Thyroid gland (tissue), 4 donors: Measurements from ENCODE around the gene MAD1L1. TPM values are rescaled to one million over a fixed set of nuclear protein-coding genes. Genes with fewer than 3 reads are reported as not detected.

Experiments
- DNase-seq, 2 donors: peaks; one replicate each; pipeline ENCODE4 v3.0.0-alpha.2; 2019
- H3K27ac ChIP-seq, 3 donors: fragments of 200-600 bp; sonication (generic); 1 replicate in 2 of 3; 2 replicates in 1 of 3; pipeline ENCODE4 v1.5.1; 2016 to 2019; ENCODE audit warnings: mild to moderate bottlenecking in 1 of 3, moderate library complexity in 1 of 3
- H3K27me3 ChIP-seq: fragments of 200-600 bp; sonication (generic); one replicate; pipeline ENCODE4 v1.5.1; 2019
- H3K36me3 ChIP-seq, 2 donors: fragments of 200-600 bp; sonication (generic); one replicate each; pipeline ENCODE4 v1.5.1; 2016 to 2019
- H3K4me1 ChIP-seq, 2 donors: fragments of 200-600 bp; sonication (generic); one replicate each; pipeline ENCODE4 v1.5.1; 2017 to 2019
- H3K4me3 ChIP-seq, 3 donors: fragments of 200-600 bp; sonication (generic); replicated peaks in 1 of 3; 1 replicate in 2 of 3; 2 replicates in 1 of 3; pipeline ENCODE4 v1.5.1; 2016; ENCODE audit warnings: mild to moderate bottlenecking in 1 of 3
- H3K9me3 ChIP-seq: fragments of 200-600 bp; sonication (generic); one replicate; pipeline ENCODE4 v1.5.1; 2017
- POLR2A ChIP-seq, 2 donors: fragments of 450-650 bp; IDR thresholded peaks; one replicate each; pipeline ENCODE4 v1.6.1; 2017; ENCODE audit warnings: antibody characterized with exemption in 2 of 2, mild to moderate bottlenecking in 2 of 2, moderate library complexity in 1 of 2
- WGBS, 2 donors: methylation state at CpG; one replicate each; pipeline ENCODE4 v1.1.5; 2017; 5-methylcytosine and 5-hydroxymethylcytosine counted together
- intact Hi-C: fragments of 100-400 bp; cut with DNase I; formaldehyde crosslinking; loops from one replicate; pipeline ENCODE4 v1.15.1; 2023
- total RNA-seq, 4 donors: library from RNA; depleted of rRNA; stranded (reverse); fragments of >200 nt; gene quantifications; one replicate each; pipeline ENCODE4 v1.2.3, GENCODE V29; 2016
- TF ChIP-seq, protein P1 (sequence below), 6 experiments: fragments of 200-600 bp in 3 of 6; fragments of 450-650 bp in 3 of 6; sonication (generic) in 3 of 6; IDR thresholded peaks; one replicate each; pipeline ENCODE4 v1.5.1; 2016 to 2019; ENCODE audit warnings: antibody characterized with exemption in 6 of 6, mild to moderate bottlenecking in 2 of 6, inconsistent platforms in 1 of 6, moderate library complexity in 1 of 6

The MAD1L1 gene
- total RNA-seq, 4 donors from 2014 or later, result 27.4 to 38.6 (median 33.9) TPM

DNA sequence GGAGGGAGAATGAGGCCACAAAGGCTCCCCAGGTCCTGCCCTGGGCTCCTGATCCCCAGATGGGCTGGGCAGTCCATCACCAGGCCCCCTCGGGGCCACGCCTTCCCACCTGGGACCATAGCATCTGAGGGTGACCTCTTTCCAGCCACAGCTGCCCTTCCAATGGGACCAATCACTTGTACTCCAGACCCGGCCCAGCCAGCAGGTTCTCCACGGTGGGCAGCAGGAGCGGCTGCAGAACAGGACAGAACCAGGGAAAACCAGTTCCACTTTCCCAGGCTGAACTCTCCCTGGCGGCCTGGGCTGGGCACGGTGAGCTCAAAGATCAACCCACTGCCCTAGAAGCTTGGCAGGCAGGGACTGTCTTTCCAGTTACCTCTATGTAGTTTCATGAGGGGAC is 257.6 kb downstream of the MAD1L1 start:
- Histone ChIP-seq H3K27ac (no peak overlapping the region), H3K9me3 (no peaks in the 10 kb centered on the region), H3K4me1 (no peaks in the 10 kb centered on the region), H3K36me3 (peaks cover 0 to 5% of the 10 kb centered on the region in 2 donors), H3K4me3 (no peak overlapping the region), H3K27me3 (no peaks in the 10 kb centered on the region)
- no peak for DNase-seq
- intact Hi-C loops, result no loop called here
- TF ChIP-seq POLR2A (IDR thresholded peaks at IDR 0.05), result no peak
- TF ChIP-seq, protein P1, sequence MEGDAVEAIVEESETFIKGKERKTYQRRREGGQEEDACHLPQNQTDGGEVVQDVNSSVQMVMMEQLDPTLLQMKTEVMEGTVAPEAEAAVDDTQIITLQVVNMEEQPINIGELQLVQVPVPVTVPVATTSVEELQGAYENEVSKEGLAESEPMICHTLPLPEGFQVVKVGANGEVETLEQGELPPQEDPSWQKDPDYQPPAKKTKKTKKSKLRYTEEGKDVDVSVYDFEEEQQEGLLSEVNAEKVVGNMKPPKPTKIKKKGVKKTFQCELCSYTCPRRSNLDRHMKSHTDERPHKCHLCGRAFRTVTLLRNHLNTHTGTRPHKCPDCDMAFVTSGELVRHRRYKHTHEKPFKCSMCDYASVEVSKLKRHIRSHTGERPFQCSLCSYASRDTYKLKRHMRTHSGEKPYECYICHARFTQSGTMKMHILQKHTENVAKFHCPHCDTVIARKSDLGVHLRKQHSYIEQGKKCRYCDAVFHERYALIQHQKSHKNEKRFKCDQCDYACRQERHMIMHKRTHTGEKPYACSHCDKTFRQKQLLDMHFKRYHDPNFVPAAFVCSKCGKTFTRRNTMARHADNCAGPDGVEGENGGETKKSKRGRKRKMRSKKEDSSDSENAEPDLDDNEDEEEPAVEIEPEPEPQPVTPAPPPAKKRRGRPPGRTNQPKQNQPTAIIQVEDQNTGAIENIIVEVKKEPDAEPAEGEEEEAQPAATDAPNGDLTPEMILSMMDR (IDR thresholded peaks at IDR 0.05), result no peak
- 92% methylated on average over 7 of the region's 7 CpGs for WGBS, 2 donors

DNA sequence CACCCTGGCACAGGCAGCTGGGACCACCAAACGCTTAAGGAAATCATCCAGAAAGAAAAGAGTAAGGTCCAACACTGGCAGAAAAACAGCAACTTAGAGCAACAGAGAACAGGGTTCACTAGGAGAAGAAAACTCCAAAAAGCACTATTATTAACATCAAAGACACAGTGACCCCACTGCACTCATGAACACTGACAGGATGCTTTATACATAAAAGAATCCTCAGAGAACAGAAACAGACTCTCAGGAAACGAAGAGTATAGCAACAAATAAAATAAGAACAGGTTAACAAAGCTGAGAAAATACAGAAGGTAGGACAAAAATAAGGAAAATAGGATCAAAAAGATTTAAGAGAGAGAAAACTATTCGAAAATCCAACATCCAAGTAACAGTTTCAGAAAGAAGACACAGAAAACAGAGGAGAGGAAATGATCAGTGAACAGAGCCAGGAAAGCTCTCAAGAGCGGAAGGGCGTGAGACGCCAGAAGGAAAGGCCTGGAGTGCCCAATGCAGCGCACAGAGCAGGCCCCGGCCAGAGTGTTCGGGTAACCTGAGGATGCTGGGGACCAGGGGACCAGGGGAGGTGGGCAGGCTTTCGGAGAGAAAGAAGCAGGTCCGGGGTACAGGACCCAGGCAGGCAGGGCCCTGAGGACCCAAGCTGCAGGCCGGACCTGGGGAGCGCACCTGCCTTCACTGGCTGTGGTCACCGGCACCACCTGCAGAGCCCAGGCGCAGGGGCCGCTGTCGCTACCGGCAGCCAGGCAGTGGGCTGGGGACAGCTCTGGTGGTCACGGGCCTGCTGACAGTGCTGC is 258.2 kb downstream of the MAD1L1 start:
- H3K4me3 ChIP-seq, result no peak overlapping the region
- no peak overlapping the region for H3K27ac ChIP-seq
- H3K4me1 ChIP-seq, result no peaks in the 10 kb centered on the region
- no peak for TF ChIP-seq POLR2A (IDR thresholded peaks at IDR 0.05)
- TF ChIP-seq, protein P1 (IDR thresholded peaks at IDR 0.05), result no peak
- no peaks in the 10 kb centered on the region for H3K27me3 ChIP-seq
- DNase-seq, result no peak
- no peaks in the 10 kb centered on the region for H3K9me3 ChIP-seq
- peaks cover 0 to 5% of the 10 kb centered on the region in 2 donors for H3K36me3 ChIP-seq
- 63 to 78% methylated on average over 11 to 17 of the region's 19 CpGs for WGBS, 2 donors
- intact Hi-C loops, result no loop called here

DNA sequence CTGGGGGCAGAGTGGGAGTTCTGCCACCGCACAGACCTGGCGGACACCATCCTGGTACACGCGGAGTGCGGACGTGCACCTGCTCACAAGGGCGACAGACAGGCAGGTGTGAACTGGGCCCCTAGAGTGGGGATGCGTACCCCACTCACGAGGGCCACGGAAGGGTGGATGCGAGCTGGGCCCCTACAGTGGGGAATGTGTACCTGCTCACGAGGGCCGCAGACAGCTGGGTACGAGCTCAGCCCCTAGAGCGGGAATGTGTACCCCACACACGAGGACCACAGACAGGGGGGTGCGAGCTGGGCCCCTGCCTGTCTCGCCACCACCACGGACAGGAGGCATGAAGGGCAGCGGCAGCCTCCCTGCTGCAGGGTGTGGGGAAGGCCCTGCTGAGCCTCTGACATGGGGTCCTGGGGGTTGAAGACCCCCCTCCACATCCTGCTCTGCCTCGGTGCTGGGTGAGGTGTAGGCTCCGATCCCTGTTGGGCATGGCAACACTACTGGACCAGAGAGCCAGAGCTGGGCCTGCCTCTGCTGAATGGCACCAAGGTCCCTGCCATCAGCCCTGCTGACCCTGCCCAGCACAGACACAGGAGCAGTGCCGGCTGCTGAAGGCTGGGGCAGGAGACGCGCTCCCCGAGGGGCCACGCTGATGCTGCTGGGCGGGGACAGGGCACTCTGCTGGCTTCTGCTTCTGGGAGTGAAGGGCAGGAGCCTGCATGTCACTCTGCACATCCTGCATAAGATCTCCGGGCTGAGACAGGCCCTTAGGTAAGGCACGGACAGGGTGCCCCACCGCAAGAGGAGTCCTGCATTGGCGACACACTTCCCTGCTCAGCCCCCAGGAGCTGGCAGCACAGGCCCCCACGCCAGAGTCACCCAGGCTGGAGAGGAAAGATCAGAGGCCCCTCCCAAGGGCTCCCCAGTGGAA is 259.2 kb downstream of the MAD1L1 start:
- DNase-seq, result no peak
- peaks cover 0 to 5% of the 10 kb centered on the region in 2 donors for H3K36me3 ChIP-seq
- no peaks in the 10 kb centered on the region for H3K4me1 ChIP-seq
- H3K27me3 ChIP-seq, result no peaks in the 10 kb centered on the region
- H3K9me3 ChIP-seq, result no peaks in the 10 kb centered on the region
- 89 to 93% methylated on average over 17 to 23 of the region's 33 CpGs for WGBS, 2 donors
- no peak overlapping the region for H3K4me3 ChIP-seq
- no peak overlapping the region for H3K27ac ChIP-seq
- intact Hi-C loops, result no loop called here
- TF ChIP-seq, protein P1 (IDR thresholded peaks at IDR 0.05), result no peak
- TF ChIP-seq POLR2A (IDR thresholded peaks at IDR 0.05), result no peak

DNA sequence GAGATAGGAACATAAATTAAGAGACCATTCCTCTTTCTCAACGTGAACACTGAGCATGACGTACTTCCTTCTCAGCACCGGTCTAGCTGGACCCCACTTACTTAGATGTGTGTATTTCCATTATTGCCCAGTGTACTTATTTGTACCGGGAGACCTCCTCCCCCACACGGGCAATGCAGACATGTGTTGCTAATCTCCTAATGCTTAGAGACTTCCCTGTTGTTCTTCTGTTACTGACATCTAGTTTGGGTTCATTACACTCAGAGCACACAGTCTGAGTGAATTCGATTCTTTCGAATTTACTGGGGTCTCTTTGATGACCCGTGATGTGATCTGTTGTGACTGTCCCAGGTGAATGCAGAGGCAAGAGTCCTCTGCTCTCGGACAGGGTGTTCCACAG is 260.0 kb downstream of the MAD1L1 start:
- TF ChIP-seq, protein P1 (IDR thresholded peaks at IDR 0.05), result no peak
- TF ChIP-seq POLR2A (IDR thresholded peaks at IDR 0.05), result no peak
- Histone ChIP-seq H3K4me1 (no peaks in the 10 kb centered on the region), H3K9me3 (no peaks in the 10 kb centered on the region), H3K27me3 (no peaks in the 10 kb centered on the region), H3K36me3 (peaks cover 0 to 5% of the 10 kb centered on the region in 2 donors), H3K4me3 (no peak overlapping the region), H3K27ac (no peak overlapping the region)
- WGBS, 2 donors, result 90 to 91% methylated on average over 9 of the region's 9 CpGs
- intact Hi-C loops, result no loop called here
- DNase-seq, result no peak
